Testis (tissue), 3 donors: ENCODE results near the gene AKAP6. TPM values are rescaled to one million over a fixed set of nuclear protein-coding genes. Genes with fewer than 3 reads are reported as not detected.

Experiments
- DNase-seq: peaks from one replicate; pipeline ENCODE4 v3.0.0-alpha.2; 2019
- H3K27ac ChIP-seq, 2 donors: fragments of 200-600 bp; sonication (generic); one replicate each; pipeline ENCODE4 v1.5.1; 2019
- H3K27me3 ChIP-seq: fragments of 200-600 bp; sonication (generic); one replicate; pipeline ENCODE4 v1.5.1; 2019
- H3K36me3 ChIP-seq: fragments of 200-600 bp; sonication (generic); one replicate; pipeline ENCODE4 v1.5.1; 2017; ENCODE audit warnings: low read depth; ENCODE audit errors: missing control alignments
- H3K4me1 ChIP-seq: fragments of 200-600 bp; sonication (generic); one replicate; pipeline ENCODE4 v1.5.1; 2019
- H3K4me3 ChIP-seq, 2 donors: fragments of 200-600 bp; sonication (generic); one replicate each; pipeline ENCODE4 v1.5.1; 2017 to 2019
- H3K9me3 ChIP-seq: fragments of 200-600 bp; sonication (generic); one replicate; pipeline ENCODE4 v1.5.1; 2017
- CTCF ChIP-seq, 3 experiments: fragments of 450-650 bp in 2 of 3; fragments of 200-600 bp in 1 of 3; sonication (generic) in 1 of 3; IDR thresholded peaks; one replicate each; pipeline ENCODE4 v1.5.1; 2016 to 2019; ENCODE audit warnings: antibody characterized with exemption in 3 of 3, mild to moderate bottlenecking in 2 of 3, moderate library complexity in 1 of 3
- POLR2A ChIP-seq: fragments of 450-650 bp; IDR thresholded peaks from one replicate; pipeline ENCODE4 v1.6.1; 2017; ENCODE audit warnings: antibody characterized with exemption, mild to moderate bottlenecking, moderate library complexity
- WGBS, 2 donors: methylation state at CpG; one replicate each; pipeline ENCODE4 v1.1.5; 2018; 5-methylcytosine and 5-hydroxymethylcytosine counted together
- intact Hi-C: fragments of 100-400 bp; cut with DNase I; formaldehyde crosslinking; loops from one replicate; pipeline ENCODE4 v1.15.1; 2023; ENCODE audit warnings: low total_unique reads
- polyA plus RNA-seq: library from polyadenylated mRNA; stranded (reverse); fragments of 350-450 nt; fragmentation: Illumina TruSeq; extraction: RNeasy Lipid Tissue Mini Kit (QIAGEN cat#74804); gene quantifications from one replicate; pipeline ENCODE4 v1.2.3, GENCODE V29; 2014; ENCODE audit warnings: low read depth, low replicate concordance; ENCODE audit not compliant: insufficient read depth
- total RNA-seq, 2 donors: library from RNA; depleted of rRNA; stranded (reverse); fragments of >200 nt; gene quantifications; one replicate each; pipeline ENCODE4 v1.2.3, GENCODE V29; 2016

AKAP6 gene
- total and polyA plus RNA-seq, 3 donors from 2014 or later: 26.6 to 30.9 (median 30.9) TPM

GRCh38 chr14:32426028-32426427 is 96.9 kb downstream of the AKAP6 start:
- H3K9me3 ChIP-seq: no peaks in the 10 kb centered on the region
- TF ChIP-seq POLR2A: no peak
- no peak for TF ChIP-seq CTCF (IDR thresholded peaks at IDR 0.05)
- H3K4me3 ChIP-seq: no peak overlapping the region
- H3K27me3 ChIP-seq: no peaks in the 10 kb centered on the region
- intact Hi-C loops: no loop called here
- H3K27ac ChIP-seq: no peak overlapping the region
- no peaks in the 10 kb centered on the region for H3K4me1 ChIP-seq
- H3K36me3 ChIP-seq: no peaks in the 10 kb centered on the region
- no peak for DNase-seq
- WGBS, 2 donors: 79 to 90% methylated on average over 1 of the region's 1 CpG

- no peaks in the 10 kb centered on the region for H3K9me3 ChIP-seq
- H3K27ac ChIP-seq: no peak overlapping the region
- no peaks in the 10 kb centered on the region for H3K27me3 ChIP-seq
- no peaks in the 10 kb centered on the region for H3K4me1 ChIP-seq
- no peaks in the 10 kb centered on the region for H3K36me3 ChIP-seq
- H3K4me3 ChIP-seq: no peak overlapping the region
- no peak for DNase-seq
- WGBS, 2 donors: 77 to 86% methylated on average over 8 of the region's 8 CpGs
- TF ChIP-seq CTCF (IDR thresholded peaks at IDR 0.05): no peak
- TF ChIP-seq POLR2A: no peak
- intact Hi-C loops: no loop called here
Observed at GRCh38 chr14:32426586-32427388, 97.7 kb downstream of the AKAP6 start.

DNA sequence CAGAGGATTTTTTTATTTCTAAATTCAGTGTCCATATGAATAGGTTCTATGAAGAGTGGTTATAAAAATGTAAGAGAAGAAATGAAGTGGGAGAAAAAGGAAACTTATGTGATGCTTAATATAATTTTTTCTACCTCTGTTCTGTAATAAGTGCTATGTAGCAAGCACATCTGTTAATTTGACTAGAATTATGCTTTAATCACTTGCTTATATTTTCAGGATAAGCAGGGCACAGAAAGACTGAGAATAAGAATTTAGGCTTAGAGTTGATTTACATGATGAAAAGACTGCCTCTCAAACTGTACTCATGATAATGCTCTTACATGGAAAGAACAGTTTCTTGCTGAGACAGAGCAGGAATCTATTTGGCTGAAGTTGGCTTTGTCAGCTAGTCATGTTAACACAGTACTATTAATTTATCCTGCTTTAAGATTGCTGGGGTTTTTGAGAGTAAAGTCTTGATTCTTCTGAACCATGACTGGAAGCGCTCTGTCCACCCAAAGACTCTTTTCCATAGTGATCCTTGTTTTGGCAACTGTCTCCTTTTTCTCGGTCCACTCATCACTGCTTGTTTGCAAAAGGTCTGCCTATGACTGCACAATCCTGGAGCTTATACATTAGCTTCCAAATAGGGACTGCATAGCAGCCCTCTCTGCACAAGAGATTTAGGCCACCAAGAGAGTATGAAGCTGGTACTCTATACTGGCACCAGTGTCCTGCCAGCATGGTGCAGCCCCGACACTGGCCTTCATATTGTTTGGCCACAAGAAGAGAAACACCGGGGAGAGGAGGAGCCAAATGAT is 98.8 kb downstream of the AKAP6 start:
- Histone ChIP-seq H3K9me3 (no peaks in the 10 kb centered on the region), H3K4me1 (no peaks in the 10 kb centered on the region), H3K27ac (no peak overlapping the region), H3K4me3 (no peak overlapping the region), H3K27me3 (no peaks in the 10 kb centered on the region), H3K36me3 (no peaks in the 10 kb centered on the region)
- DNase-seq: no peak
- 68 to 71% methylated on average over 4 of the region's 4 CpGs for WGBS, 2 donors
- intact Hi-C loops: no loop called here
- TF ChIP-seq POLR2A (no peak), CTCF (IDR thresholded peaks at IDR 0.05) (no peak)

GRCh38 chr14:32428875-32429274 is 99.8 kb downstream of the AKAP6 start:
- no peak overlapping the region for H3K27ac ChIP-seq
- intact Hi-C loops: no loop called here
- no peaks in the 10 kb centered on the region for H3K27me3 ChIP-seq
- TF ChIP-seq CTCF (IDR thresholded peaks at IDR 0.05): no peak
- no peak for TF ChIP-seq POLR2A
- 75 to 89% methylated on average over 4 of the region's 4 CpGs for WGBS, 2 donors
- H3K4me3 ChIP-seq: no peak overlapping the region
- DNase-seq: no peak
- peaks cover 5% of the 10 kb centered on the region for H3K4me1 ChIP-seq
- H3K9me3 ChIP-seq: no peaks in the 10 kb centered on the region
- no peaks in the 10 kb centered on the region for H3K36me3 ChIP-seq
